Gastroesophageal sphincter (tissue), 4 donors: ENCODE measurements around the gene NKX3-2. TPM values are rescaled to one million over a fixed set of nuclear protein-coding genes. Genes with fewer than 3 reads are reported as not detected.

Experiments
- ATAC-seq: fragments of 150-250 bp; one replicate; pipeline ENCODE4 v1.9.1; 2016; ENCODE audit warnings: mild to moderate bottlenecking, moderate library complexity
- H3K27ac ChIP-seq, 4 donors: fragments of 200-600 bp; sonication (generic) in 3 of 4; 1 replicate in 3 of 4; 2 replicates in 1 of 4; pipeline ENCODE4 v1.5.1; 2016 to 2019
- H3K27me3 ChIP-seq: fragments of 200-600 bp; sonication (generic); one replicate; pipeline ENCODE4 v1.5.1; 2019
- H3K36me3 ChIP-seq, 2 donors: fragments of 200-600 bp; sonication (generic); one replicate each; pipeline ENCODE4 v1.5.1; 2019; ENCODE audit warnings: control low read depth in 1 of 2
- H3K4me1 ChIP-seq, 3 donors: fragments of 200-600 bp; sonication (generic); 1 replicate in 2 of 3; 2 replicates in 1 of 3; pipeline ENCODE4 v1.5.1; 2016 to 2019; ENCODE audit warnings: control low read depth in 2 of 3
- H3K4me3 ChIP-seq, 2 donors: fragments of 200-600 bp; sonication (generic); one replicate each; pipeline ENCODE4 v1.5.1; 2019; ENCODE audit warnings: mild to moderate bottlenecking in 1 of 2, moderate library complexity in 1 of 2
- H3K9me3 ChIP-seq, 3 donors: fragments of 200-600 bp; sonication (generic); one replicate each; pipeline ENCODE4 v1.5.1; 2017 to 2019; ENCODE audit warnings: control low read depth in 2 of 3
- EP300 ChIP-seq: sonication (generic); formaldehyde crosslinking; IDR thresholded peaks from one replicate; pipeline ENCODE4 v1.6.1; 2017; ENCODE audit warnings: antibody characterized with exemption, mild to moderate bottlenecking
- POLR2A ChIP-seq, 2 donors: fragments of 450-650 bp; IDR thresholded peaks; one replicate each; pipeline ENCODE4 v1.6.1; 2017; ENCODE audit warnings: antibody characterized with exemption in 2 of 2, mild to moderate bottlenecking in 2 of 2, moderate library complexity in 1 of 2
- POLR2AphosphoS5 ChIP-seq: sonication (generic); formaldehyde crosslinking; IDR thresholded peaks from one replicate; pipeline ENCODE4 v1.6.1; 2017; ENCODE audit warnings: antibody characterized with exemption
- WGBS, 2 donors: methylation state at CpG; one replicate each; pipeline ENCODE4 v1.1.5; 2018; ENCODE audit warnings: low coverage in 1 of 2; 5-methylcytosine and 5-hydroxymethylcytosine counted together
- total RNA-seq, 4 donors: library from RNA; depleted of rRNA; stranded (reverse); fragments of >200 nt; gene quantifications; one replicate each; pipeline ENCODE4 v1.1.0, GENCODE V29; 2016
- TF ChIP-seq, protein P1 (sequence below), 4 experiments: fragments of 200-600 bp in 2 of 4; fragments of 450-650 bp in 2 of 4; sonication (generic) in 1 of 4; IDR thresholded peaks; one replicate each; pipeline ENCODE4 v1.5.1; 2017 to 2019; ENCODE audit warnings: antibody characterized with exemption in 4 of 4, mild to moderate bottlenecking in 2 of 4, moderate library complexity in 2 of 4

Gene NKX3-2
- total RNA-seq, 4 donors from 2014 or later = 0.62 to 5.5 (median 3.0) TPM

DNA sequence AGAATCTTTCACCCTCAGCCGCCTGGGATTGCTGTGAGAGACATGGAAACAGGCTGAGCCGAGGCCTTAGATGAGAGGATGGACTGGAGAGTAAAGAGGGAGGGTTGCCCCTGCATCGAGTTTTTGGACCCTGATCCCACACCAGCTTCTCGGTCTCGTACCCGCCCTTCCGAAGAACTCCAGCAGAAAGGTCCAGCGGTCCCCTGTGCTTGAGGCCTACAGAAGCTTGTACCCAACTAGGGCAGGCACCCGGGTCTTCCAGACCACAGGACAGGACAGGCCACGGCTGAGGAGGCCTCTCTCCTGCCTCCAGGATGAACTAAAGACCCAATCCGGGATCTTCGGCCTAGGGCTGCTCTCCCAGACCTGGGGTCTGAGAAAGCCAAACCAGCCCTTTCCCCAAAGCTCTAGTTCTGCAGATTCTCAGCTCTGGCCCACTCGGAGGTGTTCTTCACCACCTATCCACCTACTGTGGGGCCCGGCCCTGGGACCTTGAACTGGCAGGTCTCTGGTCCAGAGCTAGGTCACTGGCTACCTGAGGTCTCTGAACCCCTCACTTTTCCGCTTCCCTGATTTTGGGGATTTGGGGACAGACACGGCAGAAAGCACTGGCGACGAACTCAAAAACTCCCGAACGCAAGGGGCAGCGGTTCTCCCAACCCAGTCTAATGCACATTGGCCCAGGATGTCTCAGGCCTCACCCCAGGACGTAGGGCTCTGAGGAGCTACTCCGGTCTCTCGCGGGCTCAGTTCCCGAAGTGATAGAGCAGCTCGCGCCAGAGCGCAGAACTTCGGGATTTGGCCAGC is 1.1 kb downstream of the NKX3-2 start:
- no peak for ATAC-seq
- Histone ChIP-seq H3K27me3 (peaks cover 100% of the 10 kb centered on the region), H3K27ac (peak overlapping the region in 2 of 4 donors; percentile 50 to 74), H3K4me3 (peak overlapping the region; percentile 35 to 58), H3K4me1 (peaks cover 0 to 85% (median 35%) of the 10 kb centered on the region in 3 donors), H3K9me3 (peaks cover 0 to 20% (median 0%) of the 10 kb centered on the region in 3 donors), H3K36me3 (no peaks in the 10 kb centered on the region)
- no peak for TF ChIP-seq EP300
- no peak for TF ChIP-seq POLR2AphosphoS5
- no peak for TF ChIP-seq POLR2A (IDR thresholded peaks at IDR 0.05)
- TF ChIP-seq, protein P1, sequence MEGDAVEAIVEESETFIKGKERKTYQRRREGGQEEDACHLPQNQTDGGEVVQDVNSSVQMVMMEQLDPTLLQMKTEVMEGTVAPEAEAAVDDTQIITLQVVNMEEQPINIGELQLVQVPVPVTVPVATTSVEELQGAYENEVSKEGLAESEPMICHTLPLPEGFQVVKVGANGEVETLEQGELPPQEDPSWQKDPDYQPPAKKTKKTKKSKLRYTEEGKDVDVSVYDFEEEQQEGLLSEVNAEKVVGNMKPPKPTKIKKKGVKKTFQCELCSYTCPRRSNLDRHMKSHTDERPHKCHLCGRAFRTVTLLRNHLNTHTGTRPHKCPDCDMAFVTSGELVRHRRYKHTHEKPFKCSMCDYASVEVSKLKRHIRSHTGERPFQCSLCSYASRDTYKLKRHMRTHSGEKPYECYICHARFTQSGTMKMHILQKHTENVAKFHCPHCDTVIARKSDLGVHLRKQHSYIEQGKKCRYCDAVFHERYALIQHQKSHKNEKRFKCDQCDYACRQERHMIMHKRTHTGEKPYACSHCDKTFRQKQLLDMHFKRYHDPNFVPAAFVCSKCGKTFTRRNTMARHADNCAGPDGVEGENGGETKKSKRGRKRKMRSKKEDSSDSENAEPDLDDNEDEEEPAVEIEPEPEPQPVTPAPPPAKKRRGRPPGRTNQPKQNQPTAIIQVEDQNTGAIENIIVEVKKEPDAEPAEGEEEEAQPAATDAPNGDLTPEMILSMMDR (IDR thresholded peaks at IDR 0.05) = no peak
- WGBS, 2 donors = 70% methylated on average over 7 of the region's 30 CpGs; no CpG with 5 or more reads in 1 of the 2 donors

DNA sequence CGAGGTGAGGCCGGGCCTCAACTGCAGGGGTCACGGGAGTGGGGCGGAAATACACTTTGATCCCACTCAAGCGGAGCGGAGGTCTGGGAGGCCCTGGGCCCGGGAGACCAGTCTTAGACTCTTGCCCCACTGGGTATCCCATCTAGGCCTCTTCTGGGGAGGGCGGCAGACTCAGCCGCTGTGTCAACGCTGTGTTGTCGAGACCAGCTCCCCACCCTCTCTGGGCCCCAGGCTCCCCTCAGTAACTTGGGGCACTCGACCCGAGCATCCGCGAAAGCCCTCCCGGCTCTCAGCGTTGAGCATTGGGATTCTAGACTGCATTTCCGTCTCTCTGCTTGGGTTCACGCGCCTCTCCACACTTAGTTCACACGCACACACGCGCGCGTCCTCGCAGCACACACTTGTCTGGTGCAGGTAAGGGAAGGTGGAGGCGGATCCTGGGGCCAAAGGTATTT is 1.7 kb downstream of the NKX3-2 start:
- Histone ChIP-seq H3K36me3 (no peaks in the 10 kb centered on the region), H3K27ac (no peak overlapping the region), H3K4me3 (peak overlapping the region in 1 of 2 donors; percentile 58), H3K27me3 (peaks cover 100% of the 10 kb centered on the region), H3K9me3 (peaks cover 0 to 25% (median 0%) of the 10 kb centered on the region in 3 donors), H3K4me1 (peaks cover 0 to 83% (median 30%) of the 10 kb centered on the region in 3 donors)
- no peak for ATAC-seq
- TF ChIP-seq POLR2A (IDR thresholded peaks at IDR 0.05) = no peak
- WGBS, 2 donors = 62 to 89% methylated on average over 9 to 10 of the region's 27 CpGs

DNA sequence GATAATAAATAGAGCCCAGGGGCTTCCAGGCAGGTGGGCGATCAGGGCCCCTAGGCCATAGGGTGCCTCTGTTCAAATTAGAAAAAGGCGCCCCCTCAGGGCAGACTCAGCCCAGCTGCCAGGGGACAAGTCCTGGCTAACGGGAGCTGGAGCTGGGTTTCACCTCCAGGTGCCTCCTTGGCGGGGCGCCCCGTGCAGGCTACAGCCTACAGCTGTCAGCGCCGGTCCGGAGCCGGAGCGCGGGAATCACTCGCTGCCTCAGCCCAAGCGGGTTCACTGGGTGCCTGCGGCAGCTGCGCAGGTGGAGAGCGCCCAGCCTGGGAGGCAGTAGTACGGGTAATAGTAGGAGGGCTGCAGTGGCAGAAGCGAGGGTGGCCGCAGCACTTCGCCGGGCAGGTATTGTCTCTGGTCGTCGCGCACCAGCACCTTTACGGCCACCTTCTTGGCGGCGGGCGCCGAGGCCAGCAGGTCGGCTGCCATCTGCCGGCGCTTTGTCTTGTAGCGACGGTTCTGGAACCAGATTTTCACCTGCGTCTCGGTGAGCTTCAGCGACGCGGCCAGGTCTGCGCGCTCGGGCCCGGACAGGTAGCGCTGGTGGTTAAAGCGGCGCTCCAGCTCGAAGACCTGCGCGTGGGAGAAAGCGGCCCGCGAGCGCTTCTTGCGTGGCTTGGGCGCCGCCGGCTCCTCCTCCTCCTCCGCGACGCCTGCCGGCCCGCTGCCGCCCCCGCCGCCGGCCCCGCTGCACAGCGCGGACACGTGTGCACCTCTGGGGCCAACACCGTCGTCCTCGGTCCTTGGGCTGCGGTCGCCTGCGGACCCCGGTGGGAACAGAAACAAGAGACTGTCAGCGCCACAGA is 2.4 kb downstream of the NKX3-2 start:
- H3K4me1 ChIP-seq = peaks cover 0 to 76% (median 24%) of the 10 kb centered on the region in 3 donors
- ATAC-seq = no peak
- TF ChIP-seq, protein P1 (IDR thresholded peaks at IDR 0.05) = peak in 2 of 4 experiments; percentile 16 to 35
- TF ChIP-seq POLR2AphosphoS5 = no peak
- H3K27me3 ChIP-seq = peaks cover 100% of the 10 kb centered on the region
- no peak overlapping the region for H3K27ac ChIP-seq
- H3K4me3 ChIP-seq = peak overlapping the region in 1 of 2 donors; percentile 28
- H3K36me3 ChIP-seq = no peaks in the 10 kb centered on the region
- WGBS, 2 donors = 20% methylated on average over 1 of the region's 79 CpGs; no CpG with 5 or more reads in 1 of the 2 donors
- peaks cover 0 to 30% (median 0%) of the 10 kb centered on the region in 3 donors for H3K9me3 ChIP-seq

DNA sequence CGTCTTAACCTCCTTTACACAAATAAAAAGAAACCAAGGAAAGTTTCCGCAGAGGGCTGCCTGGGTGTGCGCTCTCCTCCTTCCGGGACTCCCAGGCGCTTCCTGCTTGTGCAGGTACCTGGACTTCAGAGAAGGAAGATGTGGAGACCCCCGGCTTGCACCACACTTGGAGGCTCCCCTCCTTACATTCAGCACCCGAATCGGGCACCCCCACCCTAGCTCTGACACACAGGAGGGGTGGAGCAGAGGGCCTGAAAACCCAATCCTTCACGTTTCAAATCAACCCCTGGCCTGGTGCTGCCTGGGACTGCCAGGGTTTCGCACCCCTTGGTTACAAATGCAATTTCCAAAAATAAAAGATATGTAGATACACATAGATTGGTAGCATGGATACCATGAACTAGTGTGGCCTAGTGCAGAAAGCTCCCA is 3.1 kb downstream of the NKX3-2 start:
- Histone ChIP-seq H3K27me3 (peaks cover 100% of the 10 kb centered on the region), H3K9me3 (peaks cover 0 to 30% (median 0%) of the 10 kb centered on the region in 3 donors), H3K27ac (no peak overlapping the region), H3K36me3 (no peaks in the 10 kb centered on the region), H3K4me1 (peaks cover 0 to 72% (median 24%) of the 10 kb centered on the region in 3 donors), H3K4me3 (no peak overlapping the region)
- no peak for ATAC-seq
- WGBS, 2 donors = 59 to 61% methylated on average over 2 to 5 of the region's 10 CpGs
- no peak for TF ChIP-seq POLR2AphosphoS5
- TF ChIP-seq POLR2A (IDR thresholded peaks at IDR 0.05) = no peak
- TF ChIP-seq, protein P1 (IDR thresholded peaks at IDR 0.05) = no peak
- no peak for TF ChIP-seq EP300
